Ishikawa (cell line): Measurements from ENCODE around the gene UBE2A.

ENCODE experiments used
- EGR1 ChIP-seq: IDR thresholded peaks from 2 replicates; pipeline ENCODE4 v1.6.1; 2012
- RAD21 ChIP-seq: IDR thresholded peaks from 2 replicates; pipeline ENCODE4 v1.6.1; 2012; ENCODE audit warnings: low read depth
- TAF1 ChIP-seq: IDR thresholded peaks from 2 replicates; pipeline ENCODE4 v1.6.1; 2012; ENCODE audit warnings: low read depth, mild to moderate bottlenecking

GRCh38 chrX:119529345-119530276 lies 44.8 kb upstream of the UBE2A start:
- TF ChIP-seq RAD21 (no peak), EGR1 (no peak), TAF1 (no peak)
